CD14-positive monocyte (primary cell): ENCODE measurements around the gene SHROOM2. TPM values are rescaled to one million over a fixed set of nuclear protein-coding genes. Genes with fewer than 3 reads are reported as not detected.

Experiments used
- DNase-seq, 3 donors: peaks; one replicate each; pipeline ENCODE4 v3.0.0-alpha.2; 2011 to 2022
- H2AFZ ChIP-seq: 2 replicates; pipeline ENCODE4 v1.6.0; 2012; ENCODE audit warnings: mild to moderate bottlenecking, low read depth, low read length, inconsistent platforms; ENCODE audit not compliant: insufficient read depth, poor library complexity, severe bottlenecking
- H3K27ac ChIP-seq, 2 donors: 1 replicate in 1 of 2; 2 replicates in 1 of 2; pipeline ENCODE4 v1.5.1; 2012 to 2013; ENCODE audit warnings: low read length in 2 of 2, control low read depth in 1 of 2, inconsistent platforms in 1 of 2, low read depth in 1 of 2, mild to moderate bottlenecking in 1 of 2
- H3K27me3 ChIP-seq, 2 donors: one replicate each; pipeline versions ENCODE4 v1.6.0 to v1.6.1; 2011 to 2013; ENCODE audit warnings: low read length in 2 of 2; ENCODE audit not compliant: control insufficient read depth in 2 of 2, insufficient read depth in 2 of 2
- H3K36me3 ChIP-seq, 2 donors: replicated peaks in 1 of 2; 1 replicate in 1 of 2; 2 replicates in 1 of 2; pipeline versions ENCODE4 v1.5.1 to v1.6.1; 2012 to 2013; ENCODE audit warnings: low read length in 2 of 2, control low read depth in 1 of 2, inconsistent platforms in 1 of 2, mild to moderate bottlenecking in 1 of 2; ENCODE audit not compliant: insufficient read depth in 2 of 2, control insufficient read depth in 1 of 2
- H3K4me1 ChIP-seq, 2 donors: 1 replicate in 1 of 2; 2 replicates in 1 of 2; pipeline versions ENCODE4 v1.5.1 to v1.6.1; 2012 to 2013; ENCODE audit warnings: low read length in 2 of 2, control low read depth in 1 of 2, inconsistent platforms in 1 of 2, mild to moderate bottlenecking in 1 of 2, moderate library complexity in 1 of 2; ENCODE audit not compliant: insufficient read depth in 2 of 2, control insufficient read depth in 1 of 2
- H3K4me2 ChIP-seq: replicated peaks from 2 replicates; pipeline ENCODE3; 2012; ENCODE audit warnings: low read length, moderate library complexity, mild to moderate bottlenecking; ENCODE audit not compliant: poor library complexity, severe bottlenecking; ENCODE audit errors: extremely low read depth
- H3K4me3 ChIP-seq, 3 experiments: fragments of 200-600 bp in 1 of 3; sonication (generic) in 1 of 3; replicated peaks in 1 of 3; 1 replicate in 2 of 3; 2 replicates in 1 of 3; pipeline ENCODE4 v1.5.1; 2011 to 2013; ENCODE audit warnings: low read length in 3 of 3, mild to moderate bottlenecking in 3 of 3, control low read depth in 2 of 3, low read depth in 2 of 3, inconsistent platforms in 1 of 3, moderate library complexity in 1 of 3
- H3K79me2 ChIP-seq: 2 replicates; pipeline ENCODE4 v1.6.0; 2012; ENCODE audit warnings: mild to moderate bottlenecking, control low read depth, inconsistent platforms, low read length, moderate library complexity; ENCODE audit not compliant: insufficient read depth
- H3K9ac ChIP-seq: 2 replicates; pipeline ENCODE4 v1.6.0; 2017; ENCODE audit warnings: low read length, mild to moderate bottlenecking; ENCODE audit not compliant: insufficient read depth, poor library complexity, severe bottlenecking
- H3K9me3 ChIP-seq, 2 donors: replicated peaks in 1 of 2; 1 replicate in 1 of 2; 2 replicates in 1 of 2; pipeline versions ENCODE4 v1.5.1 to v1.6.1; 2012 to 2013; ENCODE audit warnings: low read length in 2 of 2, control low read depth in 1 of 2; ENCODE audit not compliant: control insufficient read depth in 1 of 2, insufficient read depth in 1 of 2
- H4K20me1 ChIP-seq: 2 replicates; pipeline ENCODE4 v1.6.0; 2012; ENCODE audit warnings: mild to moderate bottlenecking, low read length, control low read depth, moderate library complexity; ENCODE audit not compliant: insufficient read depth
- H3K27ac Mint-ChIP-seq, 7 donors: one replicate each; pipeline ENCODE4 v1.8.0; 2020; ENCODE audit warnings: mild to moderate bottlenecking in 7 of 7, mixed read lengths in 7 of 7, moderate library complexity in 6 of 7, inconsistent platforms in 2 of 7
- H3K27me3 Mint-ChIP-seq, 3 donors: one replicate each; pipeline ENCODE4 v1.8.0; 2021 to 2022; ENCODE audit warnings: low read depth in 3 of 3, mild to moderate bottlenecking in 3 of 3, mixed read lengths in 3 of 3, moderate library complexity in 3 of 3, inconsistent platforms in 1 of 3
- H3K36me3 Mint-ChIP-seq, 2 donors: one replicate each; pipeline ENCODE4 v1.8.0; 2020; ENCODE audit warnings: mixed read lengths in 2 of 2, inconsistent platforms in 1 of 2, mild to moderate bottlenecking in 1 of 2
- H3K4me1 Mint-ChIP-seq: one replicate; pipeline ENCODE4 v1.8.0; 2020; ENCODE audit warnings: mild to moderate bottlenecking, mixed read lengths
- H3K4me3 Mint-ChIP-seq, 2 donors: one replicate each; pipeline ENCODE4 v1.8.0; 2020; ENCODE audit warnings: mild to moderate bottlenecking in 2 of 2, mixed read lengths in 2 of 2, moderate library complexity in 1 of 2
- H3K9me3 Mint-ChIP-seq, 7 donors: one replicate each; pipeline ENCODE4 v1.8.0; 2020 to 2022; ENCODE audit warnings: mixed read lengths in 7 of 7, mild to moderate bottlenecking in 6 of 7, moderate library complexity in 6 of 7, inconsistent platforms in 2 of 7
- CTCF ChIP-seq: fragments of 200-600 bp; IDR thresholded peaks from one replicate; pipeline ENCODE4 v1.8.0; 2022; ENCODE audit warnings: antibody characterized with exemption, mild to moderate bottlenecking
- WGBS: methylation state at CpG from one replicate; pipeline ENCODE4 v1.1.5; 2013; ENCODE audit warnings: missing lambda C conversion rate; ENCODE audit not compliant: insufficient coverage; 5-methylcytosine and 5-hydroxymethylcytosine counted together
- intact Hi-C, 2 donors: fragments of 100-400 bp; cut with micrococcal nuclease; formaldehyde crosslinking; loops; one replicate each; pipeline versions ENCODE4 v1.15.0 to v1.15.1; 2023
- polyA plus RNA-seq, 3 donors: library from polyadenylated mRNA; depleted of rRNA in 1 of 3; unstranded in 2 of 3; stranded (reverse) in 1 of 3; fragments of 300-500 nt in 2 of 3; fragments of >200 nt in 1 of 3; fragmentation: Illumina TruSeq in 2 of 3; gene quantifications; 1 replicate in 2 of 3; 2 replicates in 1 of 3; pipeline ENCODE4 v1.2.3, GENCODE V29; 2012 to 2021

SHROOM2 gene
- polyA plus RNA-seq, 3 donors = not detected

GRCh38 chrX:9835585-9836210 lies 49.5 kb downstream of the SHROOM2 start:
- no peak for TF ChIP-seq CTCF
- intact Hi-C loops = no loop called here
- 100% methylated on average over 1 of the region's 11 CpGs for WGBS
- DNase-seq = no peak
- Mint-ChIP-seq H3K27me3 (peaks cover 2 to 15% (median 15%) of the 10 kb centered on the region in 3 donors), H3K4me1 (peaks cover 11% of the 10 kb centered on the region), H3K36me3 (no peaks in the 10 kb centered on the region), H3K27ac (no peak overlapping the region), H3K9me3 (peaks cover 0 to 15% (median 4%) of the 10 kb centered on the region in 7 donors), H3K4me3 (no peak overlapping the region)
- Histone ChIP-seq H3K4me3 (no peak overlapping the region), H3K9ac (no peak overlapping the region), H3K4me2 (no peak overlapping the region), H3K27ac (no peak overlapping the region), H4K20me1 (no peaks in the 10 kb centered on the region), H3K79me2 (no peaks in the 10 kb centered on the region), H3K4me1 (peaks cover 9 to 10% of the 10 kb centered on the region in 2 donors), H2AFZ (no peak overlapping the region), H3K27me3 (no peaks in the 10 kb centered on the region), H3K9me3 (peaks cover 0 to 6% of the 10 kb centered on the region in 2 donors), H3K36me3 (no peaks in the 10 kb centered on the region)

GRCh38 chrX:9842541-9842940 lies 56.3 kb downstream of the SHROOM2 start:
- intact Hi-C loops = no loop called here
- H3K27me3 ChIP-seq = no peaks in the 10 kb centered on the region
- no peak for DNase-seq
- no peak overlapping the region for H3K4me3 ChIP-seq
- H3K27ac ChIP-seq = no peak overlapping the region
- H3K9ac ChIP-seq = no peak overlapping the region
- no CpG with 5 or more reads among the region's 6 CpGs for WGBS
- Mint-ChIP-seq H3K4me3 (no peak overlapping the region), H3K9me3 (peaks cover 0 to 2% (median 0%) of the 10 kb centered on the region in 7 donors), H3K4me1 (peaks cover 2% of the 10 kb centered on the region), H3K27me3 (peaks cover 4 to 16% (median 8%) of the 10 kb centered on the region in 3 donors), H3K36me3 (no peaks in the 10 kb centered on the region), H3K27ac (no peak overlapping the region)
- no peak for TF ChIP-seq CTCF
- no peaks in the 10 kb centered on the region for H3K9me3 ChIP-seq
- H3K4me2 ChIP-seq = no peak overlapping the region
- no peak overlapping the region for H2AFZ ChIP-seq
- no peaks in the 10 kb centered on the region for H3K79me2 ChIP-seq
- no peaks in the 10 kb centered on the region for H3K4me1 ChIP-seq
- no peaks in the 10 kb centered on the region for H3K36me3 ChIP-seq
- no peaks in the 10 kb centered on the region for H4K20me1 ChIP-seq
